Parathyroid adenoma (tissue), 2 donors: ENCODE results near the gene CCDC187.

Experiments used
- H2AFZ ChIP-seq: fragments of 300-600 bp; sonication (generic); one replicate; pipeline ENCODE4 v1.7.0; 2017; ENCODE audit warnings: antibody characterized with exemption, mild to moderate bottlenecking
- H3K27ac ChIP-seq: fragments of 300-600 bp; sonication (generic); one replicate; pipeline ENCODE4 v1.7.0; 2017
- H3K27me3 ChIP-seq: fragments of 300-600 bp; sonication (generic); one replicate; pipeline ENCODE4 v1.7.0; 2017; ENCODE audit warnings: low read length; ENCODE audit not compliant: control insufficient read depth, insufficient read depth
- H3K36me3 ChIP-seq: fragments of 300-600 bp; sonication (generic); one replicate; pipeline ENCODE4 v1.7.0; 2017; ENCODE audit warnings: low read length; ENCODE audit not compliant: control insufficient read depth, insufficient read depth
- H3K4me1 ChIP-seq: fragments of 300-600 bp; sonication (generic); one replicate; pipeline ENCODE4 v1.7.0; 2017; ENCODE audit warnings: control low read depth
- H3K4me2 ChIP-seq: fragments of 300-600 bp; sonication (generic); one replicate; pipeline ENCODE4 v1.7.0; 2017; ENCODE audit warnings: low read length
- H3K4me3 ChIP-seq: fragments of 300-600 bp; sonication (generic); one replicate; pipeline ENCODE4 v1.7.0; 2017; ENCODE audit warnings: low read depth, low read length
- H3K79me2 ChIP-seq: fragments of 300-600 bp; sonication (generic); one replicate; pipeline ENCODE4 v1.7.0; 2017; ENCODE audit warnings: control low read depth
- H3K9ac ChIP-seq: fragments of 300-600 bp; sonication (generic); one replicate; pipeline ENCODE4 v1.7.0; 2017; ENCODE audit warnings: mild to moderate bottlenecking
- H3K9me3 ChIP-seq: fragments of 300-600 bp; sonication (generic); one replicate; pipeline ENCODE4 v1.7.0; 2017; ENCODE audit warnings: low read length; ENCODE audit not compliant: control insufficient read depth
- TF ChIP-seq, protein P1 (sequence below): fragments of 300-600 bp; sonication (generic); IDR thresholded peaks from one replicate; pipeline ENCODE4 v1.7.0; 2017; ENCODE audit warnings: antibody characterized with exemption, mild to moderate bottlenecking
- donor health status: primary hyperparathyroidism.

Gene CCDC187

DNA sequence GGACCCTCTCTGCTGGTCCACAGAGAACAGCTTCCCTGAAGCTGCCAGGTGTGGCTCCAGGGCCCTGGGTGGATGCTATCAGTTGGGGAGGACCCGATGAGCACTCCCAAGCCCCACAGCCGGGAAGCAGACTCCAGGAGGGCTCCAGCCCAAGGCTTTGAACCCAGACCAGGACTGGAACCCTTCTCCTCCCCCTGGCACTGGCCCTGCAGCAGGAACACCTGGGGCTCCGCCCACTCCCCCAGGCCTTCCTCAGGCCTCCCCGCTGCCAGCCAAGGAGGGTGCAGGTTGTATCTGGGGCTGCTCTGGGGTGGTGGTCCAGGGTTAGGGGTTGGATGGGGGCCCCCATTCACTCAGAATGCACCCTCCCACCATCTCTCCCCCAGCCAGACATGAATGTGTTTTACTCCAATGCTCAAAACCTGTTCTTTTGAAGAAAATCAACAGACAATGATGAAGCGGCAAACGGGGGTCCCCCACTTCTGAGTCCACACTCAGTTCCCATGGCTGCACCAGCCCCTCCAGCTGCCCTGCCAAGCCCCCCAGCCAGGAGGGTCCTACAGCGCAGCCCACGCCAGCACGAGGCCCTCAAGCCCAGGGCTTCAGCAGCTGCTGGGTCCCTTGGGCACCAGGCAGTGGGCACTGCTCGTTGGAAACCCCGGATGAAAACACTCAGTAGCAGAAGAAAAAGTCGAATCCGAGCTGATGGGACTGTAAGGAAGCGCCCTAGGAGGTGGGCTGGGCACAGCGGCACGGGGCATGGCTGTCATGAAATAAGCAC lies 23.2 kb downstream of the CCDC187 start:
- Histone ChIP-seq H3K27me3 (no peaks in the 10 kb centered on the region), H3K27ac (no peak overlapping the region), H3K4me2 (no peak overlapping the region), H3K4me3 (no peak overlapping the region), H3K4me1 (peaks cover 6% of the 10 kb centered on the region), H3K9me3 (no peaks in the 10 kb centered on the region), H3K9ac (no peak overlapping the region), H2AFZ (no peak overlapping the region), H3K36me3 (no peaks in the 10 kb centered on the region), H3K79me2 (no peaks in the 10 kb centered on the region)
- TF ChIP-seq, protein P1, sequence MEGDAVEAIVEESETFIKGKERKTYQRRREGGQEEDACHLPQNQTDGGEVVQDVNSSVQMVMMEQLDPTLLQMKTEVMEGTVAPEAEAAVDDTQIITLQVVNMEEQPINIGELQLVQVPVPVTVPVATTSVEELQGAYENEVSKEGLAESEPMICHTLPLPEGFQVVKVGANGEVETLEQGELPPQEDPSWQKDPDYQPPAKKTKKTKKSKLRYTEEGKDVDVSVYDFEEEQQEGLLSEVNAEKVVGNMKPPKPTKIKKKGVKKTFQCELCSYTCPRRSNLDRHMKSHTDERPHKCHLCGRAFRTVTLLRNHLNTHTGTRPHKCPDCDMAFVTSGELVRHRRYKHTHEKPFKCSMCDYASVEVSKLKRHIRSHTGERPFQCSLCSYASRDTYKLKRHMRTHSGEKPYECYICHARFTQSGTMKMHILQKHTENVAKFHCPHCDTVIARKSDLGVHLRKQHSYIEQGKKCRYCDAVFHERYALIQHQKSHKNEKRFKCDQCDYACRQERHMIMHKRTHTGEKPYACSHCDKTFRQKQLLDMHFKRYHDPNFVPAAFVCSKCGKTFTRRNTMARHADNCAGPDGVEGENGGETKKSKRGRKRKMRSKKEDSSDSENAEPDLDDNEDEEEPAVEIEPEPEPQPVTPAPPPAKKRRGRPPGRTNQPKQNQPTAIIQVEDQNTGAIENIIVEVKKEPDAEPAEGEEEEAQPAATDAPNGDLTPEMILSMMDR = no peak

DNA sequence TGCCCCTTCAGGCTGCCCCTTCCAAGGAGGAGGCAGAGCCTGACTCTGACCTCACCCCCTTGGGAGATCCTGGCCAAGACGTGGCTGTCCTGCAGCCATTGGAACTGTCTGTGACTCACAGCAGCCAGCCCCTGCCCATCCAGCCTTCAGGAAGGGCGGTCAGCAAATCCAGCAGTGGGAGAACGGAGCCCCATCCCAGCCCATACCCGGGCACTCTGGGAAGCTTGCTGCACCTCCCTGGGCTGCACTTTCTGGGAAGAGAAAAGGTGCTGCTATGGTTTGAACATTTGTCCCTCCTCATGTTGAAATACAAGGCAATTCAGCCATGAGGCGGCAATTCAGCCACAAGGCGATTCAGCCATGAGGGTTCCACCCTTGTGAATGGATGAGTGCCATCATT lies 24.4 kb downstream of the CCDC187 start:
- H3K79me2 ChIP-seq = no peaks in the 10 kb centered on the region
- H3K27ac ChIP-seq = no peak overlapping the region
- H3K4me3 ChIP-seq = no peak overlapping the region
- H2AFZ ChIP-seq = no peak overlapping the region
- no peak overlapping the region for H3K4me2 ChIP-seq
- no peak overlapping the region for H3K9ac ChIP-seq
- H3K27me3 ChIP-seq = no peaks in the 10 kb centered on the region
- peaks cover 6% of the 10 kb centered on the region for H3K4me1 ChIP-seq
- TF ChIP-seq, protein P1 = no peak
- H3K9me3 ChIP-seq = no peaks in the 10 kb centered on the region
- H3K36me3 ChIP-seq = no peaks in the 10 kb centered on the region

- H3K4me1 ChIP-seq = peaks cover 6% of the 10 kb centered on the region
- H3K27me3 ChIP-seq = no peaks in the 10 kb centered on the region
- no peak overlapping the region for H2AFZ ChIP-seq
- H3K4me3 ChIP-seq = no peak overlapping the region
- H3K9ac ChIP-seq = no peak overlapping the region
- no peak overlapping the region for H3K27ac ChIP-seq
- no peaks in the 10 kb centered on the region for H3K36me3 ChIP-seq
- TF ChIP-seq, protein P1 = no peak
- H3K9me3 ChIP-seq = no peaks in the 10 kb centered on the region
- H3K79me2 ChIP-seq = no peaks in the 10 kb centered on the region
- H3K4me2 ChIP-seq = no peak overlapping the region
These were observed 25.0 kb downstream of the CCDC187 start for GRCh38 chr9:136278894-136279293.

GRCh38 chr9:136278221-136278620 lies 25.7 kb downstream of the CCDC187 start:
- H3K27ac ChIP-seq = no peak overlapping the region
- no peak overlapping the region for H2AFZ ChIP-seq
- no peaks in the 10 kb centered on the region for H3K9me3 ChIP-seq
- H3K36me3 ChIP-seq = no peaks in the 10 kb centered on the region
- H3K27me3 ChIP-seq = no peaks in the 10 kb centered on the region
- TF ChIP-seq, protein P1 = no peak
- no peak overlapping the region for H3K4me3 ChIP-seq
- no peak overlapping the region for H3K4me2 ChIP-seq
- no peaks in the 10 kb centered on the region for H3K79me2 ChIP-seq
- H3K4me1 ChIP-seq = peaks cover 2% of the 10 kb centered on the region
- no peak overlapping the region for H3K9ac ChIP-seq

- H3K27ac ChIP-seq = no peak overlapping the region
- H3K4me1 ChIP-seq = peaks cover 2% of the 10 kb centered on the region
- TF ChIP-seq, protein P1 = no peak
- no peaks in the 10 kb centered on the region for H3K27me3 ChIP-seq
- H3K79me2 ChIP-seq = no peaks in the 10 kb centered on the region
- H3K4me3 ChIP-seq = no peak overlapping the region
- H3K9ac ChIP-seq = no peak overlapping the region
- no peaks in the 10 kb centered on the region for H3K36me3 ChIP-seq
- H2AFZ ChIP-seq = no peak overlapping the region
- H3K9me3 ChIP-seq = no peaks in the 10 kb centered on the region
- no peak overlapping the region for H3K4me2 ChIP-seq
These were observed 26.1 kb downstream of the CCDC187 start for GRCh38 chr9:136277746-136278145.
